ENCODE measurements around the gene DEPP1. TPM values are rescaled to one million over a fixed set of nuclear protein-coding genes. Genes with fewer than 3 reads are reported as not detected.

Gene DEPP1
- total RNA-seq, 1 donor from 2014 or later, result 45.8 TPM

DNA sequence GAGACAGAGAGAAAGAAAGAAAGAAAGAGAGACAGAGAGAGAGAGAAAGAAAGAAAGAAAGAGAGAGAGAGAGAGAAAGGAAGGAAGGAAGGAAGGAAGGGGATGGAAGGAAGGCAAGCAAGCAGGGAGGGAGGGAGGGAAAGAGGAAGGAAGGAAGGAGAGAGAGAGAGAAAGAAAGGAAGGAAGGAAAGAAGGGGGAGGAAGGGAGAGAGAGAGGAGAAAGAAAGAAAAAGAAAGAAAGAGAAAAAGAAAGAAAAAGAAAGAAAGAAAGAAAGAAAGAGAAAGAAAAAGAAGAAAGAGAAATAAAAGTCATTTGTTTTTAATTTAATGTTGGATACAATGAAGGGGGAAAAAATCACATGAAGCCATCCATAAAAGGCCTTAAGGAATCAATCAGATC is 23.6 kb downstream of the DEPP1 start:
- DNase-seq (ENCODE audit: low spot score), result no peak

DNA sequence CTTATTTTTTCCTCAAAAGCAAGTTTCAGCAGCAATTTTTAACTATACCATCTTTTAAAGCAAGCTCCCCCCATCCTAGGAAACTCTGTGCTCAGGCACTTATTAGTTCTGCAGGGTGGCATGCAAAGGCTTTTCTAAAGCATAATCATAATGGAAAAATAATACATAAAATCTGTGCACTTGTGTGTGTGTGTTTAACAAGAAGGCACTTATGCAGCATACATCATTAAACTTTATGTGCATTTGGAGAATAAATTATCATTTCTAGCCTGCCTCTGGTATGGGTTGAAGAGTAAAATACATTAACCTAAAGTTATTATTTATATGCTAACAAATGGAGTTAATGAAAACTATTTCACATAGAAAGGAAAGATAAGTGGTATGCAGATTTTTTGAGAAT is 24.6 kb downstream of the DEPP1 start:
- peak; percentile 1 for DNase-seq (ENCODE audit: low spot score)

DNA sequence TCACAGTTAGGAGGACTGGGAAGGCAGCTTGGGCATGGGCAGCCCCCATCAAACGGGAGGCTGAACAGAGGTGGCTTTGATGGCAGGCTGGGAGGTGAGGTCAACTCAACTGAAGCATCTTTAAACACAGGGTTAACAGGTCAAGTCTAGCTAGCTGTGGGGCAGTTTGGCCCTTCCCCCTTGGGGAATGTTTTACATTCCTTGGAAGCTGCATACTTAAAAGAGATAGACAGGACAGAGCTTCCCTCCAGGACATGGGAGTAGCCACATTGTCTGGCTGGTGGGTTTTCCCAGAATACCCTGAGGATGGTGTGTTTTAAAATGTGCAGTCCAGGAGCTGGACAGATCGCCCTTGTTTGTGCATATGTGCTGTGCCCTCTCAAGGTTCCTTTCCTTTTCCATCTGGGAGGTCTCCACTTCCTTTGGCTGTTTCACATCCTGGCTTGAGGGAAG is 25.8 kb downstream of the DEPP1 start:
- no peak for DNase-seq (ENCODE audit: low spot score)

DNA sequence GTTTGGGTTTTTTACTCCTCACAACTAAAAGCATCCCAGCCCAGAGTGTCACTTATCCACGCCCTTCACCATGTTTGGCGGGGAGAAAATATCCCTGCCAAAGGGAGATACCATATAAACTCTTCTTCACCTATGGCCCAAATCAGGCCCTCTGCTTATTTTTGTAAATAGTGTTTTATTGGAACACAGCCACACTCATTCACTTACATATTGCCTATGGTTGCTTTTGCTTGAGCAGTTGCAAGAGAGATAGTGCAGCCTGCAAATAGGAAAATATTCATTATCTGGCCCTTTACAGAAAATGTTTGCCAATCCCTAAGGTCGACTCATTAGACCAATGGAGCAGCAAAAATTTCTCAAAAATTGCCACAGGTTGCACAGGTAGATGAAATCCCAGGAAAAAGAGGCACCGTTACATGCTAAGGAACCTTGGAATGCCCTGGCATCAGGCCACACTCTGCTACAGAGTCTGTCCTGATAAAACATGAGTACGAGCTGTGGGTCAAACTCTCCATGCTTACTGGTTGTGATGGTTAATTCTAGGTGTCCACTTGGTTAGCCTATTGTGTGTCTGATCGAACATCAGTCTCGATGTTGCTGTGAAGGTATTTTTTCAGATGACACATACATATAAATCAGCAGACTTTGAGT is 26.9 kb downstream of the DEPP1 start:
- no peak for DNase-seq (ENCODE audit: low spot score)

DNA sequence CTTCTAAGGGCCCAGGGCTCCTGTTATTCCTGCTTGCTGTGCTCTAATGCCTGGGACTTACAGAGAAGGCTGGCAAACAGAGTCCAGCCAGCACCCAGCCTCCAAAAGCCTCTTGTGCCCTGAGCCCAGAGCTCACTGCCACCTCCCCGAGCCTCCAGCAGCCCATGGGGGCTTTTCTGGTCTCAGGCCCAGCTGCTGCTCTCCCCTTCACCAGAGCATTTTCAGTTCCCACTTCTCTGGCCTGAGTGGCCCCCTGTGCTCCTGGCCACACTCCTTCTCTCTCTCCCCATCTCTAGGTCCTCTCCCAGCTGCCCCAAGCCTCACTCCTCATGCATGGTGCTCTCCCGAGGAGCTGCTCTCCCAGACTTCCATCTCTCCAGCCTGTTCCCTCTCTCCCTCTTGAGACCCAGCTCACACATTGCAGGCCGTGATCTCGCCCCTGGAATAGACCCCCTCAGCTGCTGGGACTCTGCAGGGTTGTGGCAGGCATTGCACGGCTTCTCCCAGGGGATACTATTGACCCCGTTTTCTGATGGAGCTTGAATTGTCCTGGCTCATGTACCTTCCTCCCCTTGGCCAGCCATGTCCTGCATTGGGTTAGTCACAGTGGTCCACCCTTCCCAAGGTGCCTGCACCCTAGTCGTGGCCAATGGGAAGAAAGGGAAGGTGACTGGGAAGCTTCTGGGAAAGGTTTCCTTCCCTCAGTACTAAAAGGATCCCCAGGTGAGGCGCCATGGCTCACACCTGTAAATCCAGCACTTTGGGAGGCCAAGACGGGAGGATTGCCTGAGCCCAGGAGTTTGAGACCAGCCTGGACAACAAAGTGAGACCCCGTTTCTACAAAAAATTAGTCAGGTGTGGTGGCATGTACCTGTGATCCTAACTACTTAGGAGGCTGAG is 28.0 kb downstream of the DEPP1 start:
- no peak for DNase-seq (ENCODE audit: low spot score)

DNA sequence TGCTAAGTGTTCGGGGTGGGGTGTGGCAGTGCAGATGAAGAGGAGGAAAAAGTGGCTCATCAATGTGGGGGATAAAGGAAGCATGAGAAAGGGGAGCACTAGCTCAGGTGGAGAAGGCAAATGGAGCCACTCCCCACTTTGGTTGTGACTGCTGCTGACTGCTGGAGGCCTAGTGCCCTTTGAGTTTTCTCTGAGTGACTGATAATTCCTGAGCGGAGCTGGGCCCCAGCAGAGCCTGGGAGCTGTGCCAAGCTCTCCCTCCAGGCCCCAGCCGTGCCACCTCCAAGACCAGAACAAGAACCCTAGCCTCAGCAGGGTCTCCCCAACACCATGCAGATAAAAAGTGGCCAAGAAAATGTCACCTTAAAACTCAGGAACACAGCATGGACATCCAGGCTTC is 28.7 kb downstream of the DEPP1 start:
- no peak for DNase-seq (ENCODE audit: low spot score)

DNA sequence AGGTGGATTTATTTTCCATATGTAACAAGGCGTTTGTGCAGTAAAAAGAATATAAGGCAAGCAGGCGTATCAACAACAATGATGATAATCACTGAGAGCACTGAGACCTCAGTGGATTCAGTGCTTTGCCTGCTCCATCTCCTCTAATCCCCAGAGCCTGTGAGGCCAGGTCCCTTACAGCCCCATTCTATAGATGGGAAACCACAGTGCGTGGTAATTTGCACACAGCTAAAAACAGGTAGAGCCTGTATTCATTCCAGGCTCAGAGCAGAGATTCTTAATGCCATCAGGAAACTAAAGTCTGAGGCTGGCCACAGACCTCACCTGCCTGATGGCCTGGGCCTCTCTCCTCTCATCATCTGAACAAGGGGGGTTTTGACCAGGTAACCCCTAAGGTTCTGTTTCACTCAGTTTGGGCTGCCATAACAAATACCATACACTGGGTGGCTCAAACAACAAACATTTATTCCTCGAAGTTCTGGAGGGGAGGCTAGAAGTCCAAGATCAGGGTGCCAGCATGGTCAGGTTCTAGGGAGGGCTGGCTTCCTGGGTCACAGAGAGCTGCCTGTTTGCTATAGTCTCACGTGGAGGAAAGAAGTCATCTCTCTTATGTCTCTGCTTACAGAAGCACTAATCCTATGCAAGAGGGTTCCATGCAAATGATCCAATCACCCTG is 29.3 kb downstream of the DEPP1 start:
- DNase-seq (ENCODE audit: low spot score), result no peak

DNA sequence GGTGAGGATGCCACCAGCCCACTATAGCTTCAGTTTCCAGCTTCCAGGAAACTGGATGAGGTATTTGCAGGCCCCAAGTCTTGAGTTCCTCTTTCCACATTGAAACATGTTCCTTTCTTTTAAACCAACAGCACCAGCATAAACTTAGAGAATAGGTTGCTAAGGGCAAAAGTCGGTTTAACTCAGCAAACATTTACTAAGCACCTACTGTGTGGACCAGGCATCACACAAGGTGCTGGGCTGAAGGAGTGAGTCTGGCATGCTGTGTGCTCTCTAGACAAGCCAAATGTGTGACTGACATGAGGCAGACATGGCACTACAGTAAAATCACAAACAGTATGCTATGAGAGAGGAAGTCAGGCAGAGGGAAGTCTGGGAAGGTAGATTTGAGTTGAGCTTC is 30.0 kb downstream of the DEPP1 start:
- DNase-seq (ENCODE audit: low spot score), result no peak

DNA sequence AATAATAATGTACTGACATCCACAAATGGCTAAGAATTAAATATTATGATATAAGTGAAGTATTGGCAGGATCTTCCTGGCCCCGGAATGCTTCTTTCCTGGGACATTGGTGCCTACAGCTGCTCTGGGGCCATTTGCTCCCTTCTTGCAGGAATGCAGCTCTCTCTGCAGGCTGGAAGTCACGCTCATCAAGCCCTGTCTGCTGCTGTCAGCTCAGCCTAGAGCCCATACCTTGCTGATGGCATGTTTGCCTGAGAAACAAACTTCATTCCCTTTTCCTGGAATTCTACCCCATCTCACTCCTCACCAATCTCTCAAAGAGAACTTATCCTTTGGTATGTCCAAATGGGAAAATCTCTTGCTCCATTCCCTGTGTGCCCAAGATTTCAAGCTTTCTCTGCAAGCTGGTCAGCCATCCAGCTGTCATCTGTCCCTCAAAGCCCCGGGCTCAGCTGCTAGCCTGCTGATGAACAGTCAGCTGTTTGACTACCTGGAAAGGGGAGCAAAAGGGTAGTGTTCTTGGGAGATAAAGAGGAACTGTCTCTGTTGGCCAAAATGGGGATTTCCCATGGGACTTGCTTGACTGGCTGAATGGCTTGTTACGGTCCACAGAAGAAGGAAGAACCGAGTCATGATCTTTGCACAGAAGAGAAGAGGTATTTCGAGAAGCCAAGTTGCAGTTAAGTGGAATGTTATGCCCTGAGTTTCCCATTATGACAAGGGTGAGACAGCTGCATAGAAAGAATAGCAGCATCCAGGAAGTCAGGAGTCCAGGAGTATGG is 31.0 kb downstream of the DEPP1 start:
- DNase-seq (ENCODE audit: low spot score), result no peak

DNA sequence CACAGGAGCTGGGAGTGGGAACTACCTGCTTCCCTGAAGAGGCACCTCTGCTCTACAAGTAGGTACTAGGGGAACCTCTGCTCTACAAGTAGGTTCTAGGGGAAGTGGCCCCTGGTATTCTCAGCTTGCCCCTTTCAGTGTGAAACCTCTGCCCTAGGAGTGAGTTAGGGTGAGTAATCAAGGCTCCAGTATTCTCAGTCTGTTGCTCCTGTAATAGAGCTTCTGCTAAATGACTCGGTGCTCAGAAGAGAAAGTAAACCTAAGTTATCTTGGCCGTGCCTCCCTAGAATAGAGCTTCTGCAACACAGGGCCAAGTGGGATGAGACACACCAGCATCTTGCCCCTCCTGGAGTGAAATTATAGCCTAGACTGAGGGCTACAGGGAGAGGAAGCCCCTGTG is 32.4 kb downstream of the DEPP1 start:
- no peak for DNase-seq (ENCODE audit: low spot score)

DNA sequence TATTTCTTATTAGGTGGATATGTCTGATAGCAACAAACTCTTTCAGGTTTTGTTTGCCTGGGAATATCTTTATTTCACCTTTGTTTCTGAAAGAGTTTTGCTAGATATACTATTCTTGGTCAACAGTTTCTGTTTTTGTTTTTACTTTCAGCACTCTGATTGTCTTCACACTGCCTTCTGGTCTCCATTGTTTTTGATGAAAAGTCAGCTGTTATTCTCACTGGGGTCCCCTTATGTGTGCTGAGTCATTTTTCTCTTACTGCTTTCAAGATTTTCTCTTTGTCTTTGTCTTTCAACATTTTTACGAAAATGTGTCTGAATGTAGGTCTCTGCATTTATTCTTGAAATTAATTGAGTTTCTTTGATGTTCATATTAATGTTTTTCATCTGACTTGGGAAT is 34.3 kb downstream of the DEPP1 start:
- no peak for DNase-seq (ENCODE audit: low spot score)

DNA sequence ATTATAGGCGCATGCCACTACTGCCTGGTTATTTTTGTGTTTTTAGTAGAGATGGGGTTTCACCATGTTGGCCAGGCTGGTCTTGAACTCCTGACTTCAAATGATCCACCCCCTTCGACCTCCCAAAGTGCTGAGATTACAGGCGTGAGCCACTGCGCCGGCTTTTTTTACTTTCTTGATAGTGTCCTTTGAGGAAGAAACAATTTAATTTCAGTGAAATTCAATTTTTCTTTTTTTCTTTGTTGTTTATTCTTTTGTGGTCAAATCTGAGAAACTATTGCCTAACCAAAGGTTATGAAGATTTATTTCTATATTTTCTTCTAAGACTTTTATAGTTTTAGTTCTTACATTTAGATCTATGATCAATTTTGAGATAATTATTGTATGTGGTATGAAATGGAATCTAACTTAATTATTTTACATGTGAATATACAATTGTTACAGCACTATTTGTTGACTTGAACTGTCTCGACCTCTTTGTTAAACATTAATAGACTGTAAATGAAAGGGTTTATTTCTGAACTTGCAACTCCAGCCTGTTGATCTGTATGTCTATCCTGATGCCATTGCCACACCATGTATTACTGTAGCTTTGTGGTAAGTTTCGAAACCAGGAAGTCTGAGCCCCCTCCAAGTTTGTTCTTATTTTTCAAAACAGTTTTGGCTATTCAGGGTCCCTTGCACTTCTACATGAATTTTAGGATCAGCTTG is 38.8 kb downstream of the DEPP1 start:
- DNase-seq (ENCODE audit: low spot score), result no peak

DNA sequence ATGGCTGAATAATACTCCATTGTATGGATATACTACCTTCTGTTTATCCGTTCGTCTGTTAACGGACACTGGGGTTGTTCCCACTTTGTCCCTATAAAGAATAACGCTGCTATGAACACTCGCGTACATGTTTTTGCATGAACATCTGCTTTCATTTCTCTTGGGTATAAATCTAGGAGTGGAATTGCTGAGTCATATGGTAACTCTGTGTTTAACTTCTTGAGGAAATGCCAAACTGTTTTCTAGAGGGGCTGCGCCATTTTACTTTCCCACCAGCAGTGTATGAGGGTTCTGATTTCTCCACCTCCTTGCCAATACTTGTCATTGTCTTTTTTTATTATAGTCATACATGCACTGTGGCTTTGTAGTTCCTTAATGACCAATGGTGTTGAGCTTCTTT is 39.7 kb downstream of the DEPP1 start:
- DNase-seq (ENCODE audit: low spot score), result no peak

DNA sequence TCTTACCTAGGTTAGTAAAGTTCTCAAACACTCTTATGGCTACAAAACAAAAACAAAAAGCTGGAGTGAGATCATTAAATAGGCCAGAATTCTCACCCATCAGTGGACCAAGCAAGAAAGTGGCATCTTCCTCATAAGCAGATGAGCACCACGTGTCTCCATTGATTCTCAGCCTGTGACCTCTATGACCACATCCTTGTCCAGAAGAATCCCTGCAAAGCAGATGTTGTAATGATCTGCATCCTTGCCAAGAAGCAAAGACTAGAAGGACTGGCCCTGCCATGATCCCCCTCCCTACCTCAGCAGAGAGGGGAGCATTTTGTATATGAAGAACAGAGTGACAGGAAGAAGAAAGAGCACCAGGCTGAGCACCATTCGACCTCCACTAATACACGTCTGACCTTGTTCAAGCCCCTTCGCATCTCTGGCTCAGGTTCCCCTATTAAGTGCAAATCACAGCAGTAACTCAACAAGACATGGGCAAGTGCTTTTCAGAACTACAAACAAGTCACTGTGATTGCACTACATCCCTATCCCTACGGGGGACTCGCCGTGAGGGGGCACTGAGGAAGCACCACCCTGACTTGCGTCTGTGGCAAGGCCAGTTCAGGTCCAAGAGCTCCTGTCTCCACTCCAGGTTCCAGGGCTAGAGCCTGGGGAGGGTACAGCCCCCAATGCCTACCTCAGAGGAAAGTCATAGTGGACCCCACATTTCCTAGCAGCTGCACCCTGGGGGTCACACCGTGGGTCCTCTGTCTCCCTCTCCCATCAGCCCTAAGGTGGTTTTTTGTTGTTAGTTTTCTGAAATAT is 41.2 kb downstream of the DEPP1 start:
- DNase-seq (ENCODE audit: low spot score), result no peak

DNA sequence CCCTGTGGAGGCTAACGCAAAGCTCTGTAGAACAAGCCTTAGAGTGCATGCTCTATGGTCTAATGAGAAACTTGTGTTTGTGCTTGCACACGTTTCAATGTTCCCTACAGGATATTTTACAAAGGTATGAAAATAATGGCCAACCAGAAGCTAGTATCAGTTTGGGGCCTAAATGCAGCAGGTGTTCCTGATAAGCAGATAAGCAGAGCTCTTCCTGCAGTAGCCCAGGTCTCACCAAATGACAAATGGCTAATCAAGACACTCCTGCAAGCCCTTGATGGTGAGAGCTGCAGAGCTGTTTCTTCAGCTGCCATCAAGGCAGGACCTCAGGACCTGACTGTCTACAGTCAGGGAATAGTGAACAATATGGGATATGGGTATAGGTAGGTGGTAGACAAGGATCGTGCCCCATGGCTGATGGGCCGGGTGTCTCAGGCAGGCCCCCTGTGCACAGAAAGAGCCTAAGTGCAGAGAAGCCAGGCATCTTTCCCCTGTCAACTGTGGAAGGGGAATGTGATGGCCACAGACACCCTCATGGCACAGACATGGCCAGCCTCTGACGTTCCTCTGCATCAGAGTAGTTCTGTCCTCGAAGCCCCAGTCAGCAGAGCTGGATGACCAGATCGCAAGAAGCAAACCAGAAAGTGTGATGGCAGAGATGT is 42.2 kb downstream of the DEPP1 start:
- DNase-seq (ENCODE audit: low spot score), result no peak

DNA sequence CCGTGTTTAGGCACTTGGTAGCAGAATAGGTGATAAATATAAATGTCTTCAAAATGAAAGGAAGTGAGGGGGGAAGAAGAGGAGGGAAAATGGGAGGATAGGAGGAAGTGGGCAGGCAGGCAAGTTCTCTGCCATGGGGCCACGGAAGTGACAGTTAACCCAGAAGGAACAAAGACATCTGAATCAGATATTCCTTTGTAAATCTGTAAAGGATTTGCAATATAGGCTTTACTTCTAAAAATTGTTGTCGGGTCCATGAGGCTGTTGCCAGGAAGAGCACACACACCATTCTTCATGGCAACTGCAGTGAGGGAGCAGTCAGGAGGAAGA is 42.7 kb downstream of the DEPP1 start:
- DNase-seq (ENCODE audit: low spot score), result no peak

DNA sequence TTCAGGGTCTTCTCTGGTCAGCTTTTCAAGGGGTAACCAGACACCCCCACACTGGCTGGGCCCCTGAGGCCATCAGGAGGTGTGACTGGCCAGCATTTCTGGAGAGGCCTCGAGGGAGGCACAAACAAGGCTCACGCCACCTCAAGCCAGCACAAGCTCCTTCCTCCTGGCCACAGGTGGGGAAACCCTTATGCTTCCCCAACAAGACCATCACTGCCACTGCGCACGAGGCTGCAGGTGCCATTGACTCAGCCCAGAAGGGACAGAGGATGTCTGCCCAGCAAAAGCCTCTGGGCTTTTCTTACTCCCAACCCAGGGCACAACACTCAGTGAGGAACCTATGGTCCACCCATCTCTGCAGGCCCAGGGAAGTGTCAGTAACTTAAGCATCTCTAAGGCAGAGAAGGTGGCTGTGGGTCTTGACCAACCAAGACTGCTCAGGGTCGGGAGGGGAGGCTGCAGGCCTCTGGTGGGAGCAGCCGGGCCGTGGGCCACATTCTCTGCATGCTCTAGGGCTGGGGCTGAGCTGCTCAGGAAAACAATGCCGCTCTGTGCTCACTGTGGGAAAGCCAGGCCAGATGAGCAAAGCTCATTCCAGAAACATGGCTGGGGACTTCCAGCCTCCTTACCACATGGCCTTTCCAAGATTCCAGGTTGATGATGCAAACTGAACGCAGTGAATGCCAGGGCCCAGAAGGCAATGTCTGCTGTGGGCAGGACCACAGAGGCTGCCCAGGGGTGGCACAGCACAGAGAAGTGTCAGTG is 43.2 kb downstream of the DEPP1 start:
- DNase-seq (ENCODE audit: low spot score), result peak; percentile 50

DNA sequence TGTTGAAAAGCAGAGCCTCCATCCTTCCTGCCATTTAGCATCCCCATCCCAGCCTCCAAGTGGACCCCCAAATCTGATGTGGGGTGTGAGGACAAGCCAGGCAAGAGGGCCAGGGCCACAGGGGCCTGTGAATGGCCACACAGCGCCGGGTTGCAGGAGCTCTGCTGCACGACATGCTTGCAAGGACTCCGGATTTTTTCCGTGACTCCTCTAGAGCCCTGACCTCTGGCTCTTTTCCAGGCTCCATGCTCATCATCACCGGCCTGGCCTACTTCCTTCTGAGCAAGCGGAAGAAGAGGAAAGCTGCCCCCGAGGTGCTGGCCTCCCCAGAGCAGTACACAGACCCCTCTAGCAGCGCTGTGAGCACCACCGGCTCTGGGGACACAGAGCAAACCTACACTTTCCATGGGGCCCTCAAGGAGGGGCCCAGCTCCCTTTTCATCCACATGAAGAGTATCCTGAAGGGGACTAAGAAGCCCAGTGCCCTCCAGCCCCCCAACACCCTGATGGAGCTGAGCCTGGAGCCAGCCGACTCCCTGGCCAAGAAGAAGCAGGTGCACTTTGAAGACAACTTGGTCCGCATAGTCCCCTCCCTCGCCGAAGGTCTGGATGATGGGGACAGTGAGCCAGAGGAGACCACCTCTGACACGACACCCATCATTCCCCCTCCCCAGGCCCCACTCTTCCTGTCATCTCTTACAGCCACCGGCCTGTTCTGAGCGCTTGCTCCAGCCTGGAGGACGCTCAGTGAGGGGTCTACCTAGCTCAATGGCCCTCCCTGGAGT is 44.0 kb downstream of the DEPP1 start:
- DNase-seq (ENCODE audit: low spot score), result no peak
